Activated T-cell treated with anti-CD3 and anti-CD28 coated beads, Interleukin-2, amount 50 U/mL, for 72 hours (primary cell): ENCODE results near the gene PDZK1IP1. TPM values are rescaled to one million over a fixed set of nuclear protein-coding genes. Genes with fewer than 3 reads are reported as not detected.
"Not testable (repeated sequence)": the region's sequence is repeated elsewhere in the genome, so short reads cannot be mapped to it uniquely, and the experiment has no call there.

Experiments used
- ATAC-seq, 2 donors: fragments of 150-1000 bp; cut with Tn5 transposase; replicated peaks in 1 of 2; 2 replicates each; pipeline ENCODE4 v1.10.0; 2021; ENCODE audit warnings: moderate library complexity in 2 of 2, mild to moderate bottlenecking in 1 of 2
- DNase-seq, 2 donors: peaks; one replicate each; pipeline ENCODE4 v3.0.0; 2021 to 2022; ENCODE audit warnings: mixed read lengths in 1 of 2
- H3K27ac Mint-ChIP-seq: one replicate; pipeline ENCODE4 v1.8.0; 2022; ENCODE audit warnings: mild to moderate bottlenecking, moderate library complexity, mixed read lengths
- H3K27me3 Mint-ChIP-seq: one replicate; pipeline ENCODE4 v1.8.0; 2022; ENCODE audit warnings: low read depth, mixed read lengths
- H3K36me3 Mint-ChIP-seq, 2 donors: one replicate each; pipeline ENCODE4 v1.8.0; 2022; ENCODE audit warnings: mixed read lengths in 2 of 2, mild to moderate bottlenecking in 1 of 2; ENCODE audit not compliant: insufficient read depth in 2 of 2
- H3K4me1 Mint-ChIP-seq: one replicate; pipeline ENCODE4 v1.8.0; 2022; ENCODE audit warnings: low read depth, mixed read lengths
- H3K4me3 Mint-ChIP-seq, 2 donors: one replicate each; pipeline ENCODE4 v1.8.0; 2022; ENCODE audit warnings: mild to moderate bottlenecking in 2 of 2, mixed read lengths in 2 of 2, moderate library complexity in 2 of 2
- H3K9me3 Mint-ChIP-seq, 2 donors: one replicate each; pipeline ENCODE4 v1.8.0; 2022; ENCODE audit warnings: mixed read lengths in 2 of 2
- total RNA-seq, 2 donors: library from RNA; stranded (reverse); gene quantifications; one replicate each; pipeline ENCODE4 v1.2.3, GENCODE V29; 2022

Gene PDZK1IP1
- total RNA-seq, 2 donors from 2014 or later, result not detected

DNA sequence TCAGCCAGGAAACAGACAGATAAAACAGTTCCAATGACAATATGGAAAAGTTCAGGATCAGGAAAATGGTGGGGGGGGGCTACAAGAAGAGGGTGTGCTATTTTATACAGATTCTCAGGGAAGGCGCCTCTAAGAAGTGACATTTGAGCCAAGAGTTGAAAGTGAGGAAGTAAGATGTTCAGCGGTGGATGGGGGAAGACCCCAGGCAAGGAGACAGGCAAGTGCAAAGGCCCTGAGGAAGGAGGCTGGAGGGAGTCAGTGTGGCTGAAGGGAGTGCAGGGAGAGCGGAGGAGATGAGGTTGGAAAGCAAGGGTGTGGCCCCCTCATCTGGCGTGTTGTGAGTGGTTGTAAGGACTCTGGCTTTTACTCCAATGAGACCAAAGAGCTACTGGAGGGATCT is 8.4 kb upstream of the PDZK1IP1 start:
- H3K4me3 Mint-ChIP-seq, result no peak overlapping the region
- peaks cover 38% of the 10 kb centered on the region for H3K27me3 Mint-ChIP-seq
- no peaks in the 10 kb centered on the region for H3K4me1 Mint-ChIP-seq
- no peak for DNase-seq
- no peaks in the 10 kb centered on the region for H3K36me3 Mint-ChIP-seq
- no peak for ATAC-seq
- H3K27ac Mint-ChIP-seq, result no peak overlapping the region
- no peaks in the 10 kb centered on the region for H3K9me3 Mint-ChIP-seq

DNA sequence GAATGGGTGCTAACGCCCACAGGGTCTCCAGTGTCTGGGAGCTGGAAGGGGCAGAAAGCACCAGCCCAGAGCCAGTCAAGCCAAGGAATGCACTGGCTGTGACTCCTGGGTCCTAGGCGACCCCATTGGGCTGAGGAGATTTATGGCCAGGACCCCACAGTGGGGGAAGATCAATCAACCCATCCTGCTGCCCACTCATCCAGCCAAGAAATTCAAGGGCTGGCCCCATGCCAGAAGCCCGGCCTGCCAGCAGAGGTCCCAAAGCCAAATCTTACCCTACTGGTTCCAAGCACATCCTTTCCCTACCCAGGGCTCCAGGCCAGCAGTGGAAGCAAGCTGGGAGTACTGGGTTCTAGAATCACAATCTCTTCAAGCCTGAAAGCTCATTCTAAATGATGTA is 6.8 kb upstream of the PDZK1IP1 start:
- Mint-ChIP-seq H3K36me3 (no peaks in the 10 kb centered on the region), H3K27me3 (peaks cover 33% of the 10 kb centered on the region), H3K4me1 (no peaks in the 10 kb centered on the region), H3K9me3 (no peaks in the 10 kb centered on the region), H3K27ac (no peak overlapping the region), H3K4me3 (no peak overlapping the region)
- ATAC-seq (no peak), DNase-seq (no peak)

DNA sequence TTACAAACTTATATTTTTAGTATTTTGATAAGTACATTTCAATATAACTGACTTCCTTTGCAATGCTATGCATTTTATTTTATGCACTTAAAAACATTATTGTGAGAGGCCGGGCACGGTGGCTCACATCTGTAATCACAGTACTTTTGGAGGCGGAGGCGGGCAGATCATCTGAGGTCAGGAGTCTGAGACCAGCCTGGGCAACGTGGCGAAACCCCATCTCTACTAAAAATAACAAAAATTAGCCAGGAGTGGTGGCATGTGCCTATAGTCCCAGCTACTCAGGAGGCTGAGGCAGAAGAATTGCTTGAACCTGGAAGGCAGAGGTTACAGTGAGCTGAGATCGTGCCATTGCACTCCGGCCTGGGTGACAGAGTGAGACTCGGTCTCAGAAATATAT is 6.1 kb upstream of the PDZK1IP1 start:
- not testable (repeated sequence) for H3K9me3 Mint-ChIP-seq, H3K36me3 Mint-ChIP-seq, H3K27ac Mint-ChIP-seq, DNase-seq, H3K4me1 Mint-ChIP-seq, H3K4me3 Mint-ChIP-seq, ATAC-seq
- peaks cover 33% of the 10 kb centered on the region for H3K27me3 Mint-ChIP-seq

DNA sequence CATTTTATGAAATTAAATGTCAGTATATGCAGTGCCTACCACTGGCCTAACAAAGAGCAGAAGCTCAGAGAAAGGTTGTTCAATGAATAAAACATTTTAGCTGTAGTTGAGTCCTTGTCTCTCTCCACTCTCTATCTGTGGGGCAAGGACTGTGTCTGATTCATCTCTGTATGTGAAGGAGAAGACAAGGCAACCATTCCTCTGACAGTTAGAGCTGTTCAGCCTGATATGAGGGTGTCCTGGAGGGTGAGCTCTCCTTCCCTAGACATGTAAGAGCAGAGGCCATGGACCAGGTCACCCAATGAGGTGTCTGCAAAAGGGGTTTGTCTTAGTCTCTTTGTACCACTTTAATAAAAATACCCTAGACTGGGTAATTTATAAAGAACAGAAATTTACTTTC is 4.5 kb upstream of the PDZK1IP1 start:
- H3K4me1 Mint-ChIP-seq, result no peaks in the 10 kb centered on the region
- ATAC-seq (no peak), DNase-seq (no peak)
- H3K9me3 Mint-ChIP-seq, result no peaks in the 10 kb centered on the region
- H3K27ac Mint-ChIP-seq, result no peak overlapping the region
- peaks cover 22% of the 10 kb centered on the region for H3K27me3 Mint-ChIP-seq
- no peaks in the 10 kb centered on the region for H3K36me3 Mint-ChIP-seq
- no peak overlapping the region for H3K4me3 Mint-ChIP-seq

DNA sequence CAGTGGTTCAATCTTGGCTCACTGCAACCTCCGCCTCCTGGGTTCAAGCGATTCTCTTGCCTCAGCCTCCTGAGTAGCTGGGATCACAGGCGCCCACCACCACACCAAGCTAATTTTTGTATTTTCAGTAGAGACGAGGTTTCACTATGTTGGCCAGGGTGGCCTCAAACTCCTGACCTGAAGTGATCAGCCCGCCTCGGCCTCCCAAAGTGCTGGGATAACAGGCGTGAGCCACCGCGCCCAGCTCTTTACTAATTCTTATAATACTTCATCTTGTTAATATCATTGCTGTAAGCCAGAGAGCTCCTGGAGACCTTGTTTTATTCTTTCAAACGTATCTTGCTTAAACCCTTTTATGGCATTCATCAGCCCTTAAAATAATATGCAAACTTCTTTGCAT is 3.7 kb upstream of the PDZK1IP1 start:
- not testable (repeated sequence) for DNase-seq, H3K36me3 Mint-ChIP-seq, ATAC-seq, H3K4me3 Mint-ChIP-seq, H3K4me1 Mint-ChIP-seq, H3K27ac Mint-ChIP-seq, H3K9me3 Mint-ChIP-seq
- H3K27me3 Mint-ChIP-seq, result peaks cover 14% of the 10 kb centered on the region

DNA sequence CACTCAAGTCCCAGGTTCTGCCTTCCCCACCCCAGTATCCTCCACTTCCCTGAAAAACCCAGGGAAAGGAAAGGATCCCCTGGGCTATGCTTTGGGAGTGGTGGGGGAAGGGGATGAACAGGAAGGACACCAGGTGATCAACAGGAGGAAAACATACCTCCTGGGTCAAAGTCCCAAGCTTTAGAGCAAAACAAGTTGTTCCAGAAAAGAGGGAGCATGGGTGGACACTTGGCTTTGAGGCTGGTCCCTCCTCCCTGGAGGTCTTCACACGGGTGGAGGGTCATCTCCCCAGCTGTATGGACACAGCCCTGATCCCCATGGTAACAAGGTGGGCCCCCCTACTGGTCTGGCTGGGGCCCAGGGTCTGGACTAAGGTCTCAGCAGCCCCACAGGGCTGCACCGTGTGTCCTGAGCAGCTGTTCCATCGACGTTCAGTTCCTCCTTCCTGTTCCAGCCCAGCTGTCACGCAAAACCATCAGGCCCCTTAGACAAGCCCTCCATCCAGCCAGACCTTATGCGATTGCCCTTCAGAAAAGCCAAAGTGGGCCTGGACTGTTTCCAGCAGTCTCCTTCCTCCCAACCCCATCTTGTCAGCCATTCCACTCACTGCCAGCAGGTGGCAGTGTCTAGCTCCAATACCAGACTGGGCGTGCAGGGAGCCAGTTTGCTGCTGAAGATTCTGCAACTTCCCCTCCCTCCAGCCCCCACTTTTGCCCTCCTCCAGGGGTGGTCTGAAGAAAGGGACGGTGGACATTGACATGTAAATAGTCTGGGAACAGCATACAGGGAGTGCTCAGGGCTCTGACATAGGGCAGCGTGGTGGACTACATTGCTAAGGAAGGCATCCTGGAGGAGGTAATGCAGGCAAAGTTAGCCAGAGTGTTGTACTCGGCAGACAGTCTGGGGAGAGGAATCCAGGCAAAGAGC is 2.9 kb upstream of the PDZK1IP1 start:
- peaks cover 7% of the 10 kb centered on the region for H3K27me3 Mint-ChIP-seq
- DNase-seq (peak; percentile 60 to 72), ATAC-seq (peak; percentile 61 to 63)
- H3K4me1 Mint-ChIP-seq, result no peaks in the 10 kb centered on the region
- no peaks in the 10 kb centered on the region for H3K9me3 Mint-ChIP-seq
- H3K4me3 Mint-ChIP-seq, result no peak overlapping the region
- H3K36me3 Mint-ChIP-seq, result no peaks in the 10 kb centered on the region
- no peak overlapping the region for H3K27ac Mint-ChIP-seq

DNA sequence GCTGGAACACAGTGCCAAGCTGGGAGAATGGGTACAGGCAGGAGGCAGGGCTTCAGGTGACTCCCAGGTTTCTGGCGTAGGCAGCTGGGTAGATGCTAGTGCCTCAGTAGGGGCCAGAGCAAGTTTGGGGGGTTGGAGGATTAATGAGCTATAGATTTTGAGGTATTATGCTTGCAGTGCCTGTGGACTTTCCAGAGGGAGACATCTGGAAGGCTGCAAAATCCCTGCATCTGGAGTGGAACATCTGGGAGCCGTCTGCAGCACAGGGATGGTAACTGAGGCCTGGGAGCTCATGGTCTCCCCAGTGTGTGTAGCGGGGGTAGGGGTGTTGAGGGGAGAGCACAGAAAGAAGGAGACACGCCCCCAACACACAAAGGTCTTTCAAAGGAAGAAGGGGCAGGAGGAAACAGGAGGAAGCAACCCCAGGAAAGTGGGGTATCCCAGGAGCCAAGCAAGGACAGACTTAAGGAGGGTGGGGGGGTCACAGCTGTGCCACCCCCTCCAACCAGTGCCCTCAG is 2.2 kb upstream of the PDZK1IP1 start:
- Mint-ChIP-seq H3K36me3 (no peaks in the 10 kb centered on the region), H3K27me3 (peaks cover 7% of the 10 kb centered on the region), H3K4me3 (no peak overlapping the region), H3K9me3 (no peaks in the 10 kb centered on the region), H3K27ac (no peak overlapping the region), H3K4me1 (no peaks in the 10 kb centered on the region)
- ATAC-seq (no peak), DNase-seq (no peak)

DNA sequence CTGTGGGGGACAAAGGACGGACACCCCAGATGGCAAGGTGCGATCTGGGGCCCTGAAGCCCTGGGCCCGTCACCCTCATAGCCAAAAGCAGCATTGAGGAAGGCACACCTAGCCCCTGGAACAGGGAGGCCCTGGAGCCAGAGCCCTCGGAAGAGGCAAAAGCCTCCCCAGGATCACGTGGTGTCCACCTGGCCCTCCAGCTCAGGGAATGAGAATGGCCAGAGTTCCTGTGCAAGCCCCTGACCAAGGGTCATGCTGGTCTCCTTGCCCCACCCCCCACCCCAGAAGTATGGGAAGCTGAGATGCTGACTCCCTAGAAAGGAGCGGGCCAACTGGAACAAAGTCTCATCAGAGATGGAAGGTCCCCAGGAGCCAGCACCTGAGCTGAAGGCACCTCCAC is 1.0 kb upstream of the PDZK1IP1 start:
- Mint-ChIP-seq H3K27me3 (peaks cover 7% of the 10 kb centered on the region), H3K4me3 (no peak overlapping the region), H3K36me3 (no peaks in the 10 kb centered on the region), H3K27ac (no peak overlapping the region), H3K4me1 (no peaks in the 10 kb centered on the region), H3K9me3 (no peaks in the 10 kb centered on the region)
- DNase-seq (no peak), ATAC-seq (no peak)

DNA sequence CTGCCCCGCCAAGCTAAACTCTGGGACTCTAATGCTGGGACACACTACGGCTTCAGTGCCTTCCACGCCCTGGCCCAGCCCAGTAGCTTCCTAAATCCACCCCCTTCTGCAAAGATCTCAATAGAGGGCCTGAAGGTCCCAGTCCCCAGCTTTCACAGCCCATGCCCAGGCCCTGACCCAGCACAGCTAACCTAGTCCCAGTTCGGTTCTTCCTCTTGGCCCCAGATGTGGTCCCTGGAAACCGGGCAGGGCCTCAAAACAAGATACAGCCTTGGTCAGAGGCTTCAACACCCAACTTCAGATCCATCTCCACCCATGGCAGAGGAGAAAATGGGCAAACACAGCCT is 646 bp upstream of the PDZK1IP1 start:
- ATAC-seq, result no peak
- no peaks in the 10 kb centered on the region for H3K4me1 Mint-ChIP-seq
- DNase-seq, result no peak
- no peaks in the 10 kb centered on the region for H3K9me3 Mint-ChIP-seq
- no peak overlapping the region for H3K4me3 Mint-ChIP-seq
- H3K27me3 Mint-ChIP-seq, result peaks cover 7% of the 10 kb centered on the region
- H3K27ac Mint-ChIP-seq, result no peak overlapping the region
- no peaks in the 10 kb centered on the region for H3K36me3 Mint-ChIP-seq

DNA sequence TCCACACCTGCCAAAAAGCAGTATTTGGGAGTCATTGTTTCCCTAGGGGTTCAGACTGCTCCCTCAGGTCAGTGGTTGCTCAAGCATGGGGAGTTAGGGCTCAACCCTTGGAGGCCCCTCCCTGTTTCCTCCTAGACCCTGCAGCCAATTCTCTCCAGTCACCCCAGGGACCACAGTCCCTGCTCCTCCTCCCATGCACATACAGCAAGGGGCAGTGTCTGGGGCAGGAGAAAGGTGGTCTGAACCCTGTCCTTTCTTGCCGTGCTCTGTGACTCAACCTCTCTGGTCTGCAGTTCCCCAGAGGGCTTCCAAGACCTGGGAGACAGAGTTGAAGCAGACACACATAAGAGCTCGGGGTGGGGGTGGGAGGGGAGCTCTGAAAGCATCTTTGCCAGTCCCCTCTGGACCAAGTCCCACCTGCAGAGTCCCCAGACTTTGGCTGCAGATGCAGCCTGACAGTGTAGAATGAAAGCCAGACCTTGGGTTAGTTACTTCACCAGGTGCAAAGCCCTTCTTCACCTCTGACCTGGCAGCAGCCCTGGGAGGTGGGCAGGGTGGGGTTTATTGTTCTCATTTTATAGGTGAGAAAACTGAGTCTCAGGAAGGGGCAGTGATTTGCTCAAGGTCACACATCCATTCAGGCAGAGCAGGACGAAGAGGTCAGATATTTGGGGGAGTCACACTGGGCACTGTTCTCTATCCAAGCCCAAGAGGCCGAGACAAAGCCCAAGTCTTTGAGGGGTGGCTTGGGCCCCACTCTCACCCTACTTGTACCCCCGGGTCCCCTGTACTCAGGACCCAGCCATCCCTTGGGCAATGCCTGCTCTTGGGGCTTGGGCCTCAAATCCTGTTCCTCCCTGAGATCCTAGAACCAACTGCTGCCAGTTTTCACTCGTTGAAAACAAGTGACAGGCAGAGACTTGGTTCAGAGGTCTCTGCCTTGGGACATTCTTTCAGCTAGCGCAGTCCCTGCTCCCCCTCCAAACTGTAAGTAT is 748 bp downstream of the PDZK1IP1 start:
- Mint-ChIP-seq H3K36me3 (no peaks in the 10 kb centered on the region), H3K27me3 (peaks cover 5% of the 10 kb centered on the region)

DNA sequence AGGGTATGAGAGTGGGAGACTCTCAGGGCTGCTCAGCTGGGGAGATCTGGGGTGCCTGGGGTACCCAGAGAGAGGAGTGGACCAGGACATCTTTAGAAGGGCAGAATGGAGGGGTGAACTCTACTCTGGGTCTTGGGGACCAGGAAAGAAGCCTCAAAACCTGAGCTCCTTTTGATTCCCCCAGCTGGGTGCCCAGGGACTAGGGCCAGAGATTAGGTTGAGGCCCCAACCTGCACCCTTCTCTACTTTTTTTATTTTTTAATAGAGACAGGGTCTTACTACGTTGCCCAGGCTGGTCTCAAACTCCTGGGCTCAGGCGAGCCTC is 1.9 kb downstream of the PDZK1IP1 start:
- Mint-ChIP-seq H3K9me3 (no peaks in the 10 kb centered on the region), H3K27ac (no peak overlapping the region), H3K4me1 (no peaks in the 10 kb centered on the region), H3K27me3 (no peaks in the 10 kb centered on the region), H3K36me3 (no peaks in the 10 kb centered on the region), H3K4me3 (no peak overlapping the region)
- no peak for ATAC-seq
- DNase-seq, result no peak

More for the DNA sequence above, 748 bp downstream of the PDZK1IP1 start:
- no peak overlapping the region for H3K4me3 Mint-ChIP-seq
- no peak overlapping the region for H3K27ac Mint-ChIP-seq
- H3K4me1 Mint-ChIP-seq, result no peaks in the 10 kb centered on the region
- ATAC-seq (no peak), DNase-seq (no peak)
- H3K9me3 Mint-ChIP-seq, result no peaks in the 10 kb centered on the region

DNA sequence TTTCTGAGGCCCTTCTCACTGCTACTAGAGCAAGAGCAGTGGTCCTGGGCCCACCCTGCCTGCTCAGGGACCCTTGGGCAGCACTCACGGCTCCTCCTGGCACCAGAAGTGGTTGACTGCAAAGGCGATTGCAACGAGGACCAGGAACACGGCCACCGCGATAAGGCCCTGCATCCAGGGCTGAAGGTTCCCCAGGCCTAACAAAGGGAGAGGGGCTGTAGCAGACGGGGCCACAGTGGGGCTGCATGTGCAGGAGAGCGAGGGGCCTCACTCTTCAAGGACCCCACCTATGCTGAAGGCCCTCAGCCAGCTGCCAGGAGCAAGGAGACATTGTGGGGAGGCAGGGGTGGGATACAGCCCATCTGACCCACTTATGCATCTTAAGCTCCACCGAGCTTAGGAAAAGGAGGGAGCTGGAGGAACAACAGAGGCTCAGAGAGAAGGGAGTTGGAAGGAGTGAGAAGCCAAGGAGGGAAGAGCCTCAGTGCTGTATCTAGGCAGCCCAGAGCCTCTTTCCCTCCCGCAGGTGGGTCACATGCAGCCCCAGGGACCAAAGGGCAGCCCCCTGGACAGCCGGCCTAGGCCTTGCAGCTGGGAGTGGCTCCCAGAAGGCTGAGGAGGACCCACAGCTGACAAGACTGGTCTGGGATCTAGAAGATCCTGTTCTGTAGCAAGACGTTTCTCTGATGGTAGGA is 2.5 kb downstream of the PDZK1IP1 start:
- DNase-seq (no peak), ATAC-seq (no peak)
- H3K4me3 Mint-ChIP-seq, result no peak overlapping the region
- no peaks in the 10 kb centered on the region for H3K36me3 Mint-ChIP-seq
- no peak overlapping the region for H3K27ac Mint-ChIP-seq
- no peaks in the 10 kb centered on the region for H3K4me1 Mint-ChIP-seq
- no peaks in the 10 kb centered on the region for H3K27me3 Mint-ChIP-seq
- H3K9me3 Mint-ChIP-seq, result no peaks in the 10 kb centered on the region
